H1 (cell line): ENCODE results near the gene RNF130. TPM values are rescaled to one million over a fixed set of nuclear protein-coding genes. Genes with fewer than 3 reads are reported as not detected.

ENCODE experiments used
- EP300 ChIP-seq, 2 experiments: IDR thresholded peaks; 1 replicate in 1 of 2; 2 replicates in 1 of 2; pipeline ENCODE4 v1.6.1; 2011 to 2012; ENCODE audit warnings: low read depth in 2 of 2, low read length in 2 of 2, mild to moderate bottlenecking in 2 of 2, borderline replicate concordance in 1 of 2, inconsistent platforms in 1 of 2, moderate library complexity in 1 of 2
- FOSL1 ChIP-seq: IDR thresholded peaks from 2 replicates; pipeline ENCODE4 v1.6.1; 2011; ENCODE audit warnings: mild to moderate bottlenecking, low read depth, low read length, moderate library complexity; ENCODE audit not compliant: insufficient read depth
- HDAC2 ChIP-seq, 2 experiments: fragments of 300-600 bp in 1 of 2; sonication (generic) in 1 of 2; IDR thresholded peaks; 2 replicates each; pipeline ENCODE4 v1.6.1; 2011 to 2012; ENCODE audit warnings: low read depth in 2 of 2, low read length in 2 of 2, mild to moderate bottlenecking in 2 of 2, moderate library complexity in 2 of 2, borderline replicate concordance in 1 of 2, inconsistent platforms in 1 of 2
- JUND ChIP-seq: IDR thresholded peaks from 2 replicates; pipeline ENCODE4 v1.6.1; 2011; ENCODE audit warnings: mild to moderate bottlenecking, improper control_type of control experiment, low read length
- POU5F1 ChIP-seq: IDR thresholded peaks from 2 replicates; pipeline ENCODE4 v1.6.1; 2011; ENCODE audit warnings: low read depth, mild to moderate bottlenecking, low read length, moderate library complexity
- SP1 ChIP-seq: IDR thresholded peaks from 2 replicates; pipeline ENCODE4 v1.6.1; 2011; ENCODE audit warnings: low read depth, low read length
- SP4 ChIP-seq: IDR thresholded peaks from 2 replicates; pipeline ENCODE4 v1.6.1; 2012; ENCODE audit warnings: low read length, inconsistent platforms
- TAF1 ChIP-seq: IDR thresholded peaks from 2 replicates; pipeline ENCODE4 v1.6.1; 2011; ENCODE audit warnings: mild to moderate bottlenecking, low read depth, low read length
- polyA plus RNA-seq, 7 experiments: library from polyadenylated mRNA; depleted of rRNA in 3 of 7; stranded (reverse) in 5 of 7; unstranded in 2 of 7; fragments of >200 nt in 5 of 7; fragments of 200-250 nt in 2 of 7; gene quantifications; 1 replicate in 5 of 7; 2 replicates in 1 of 7; 4 replicates in 1 of 7; pipeline versions ENCODE4 v1.2.1 to v1.2.3, GENCODE V29; 2011 to 2013; ENCODE audit warnings: missing spikeins in 2 of 7, mixed read lengths in 2 of 7
- total RNA-seq: library from RNA; stranded (reverse); fragmentation: NEBNext Ultra II Directional; extraction: Animal tissue kit (Norgen Biotek cat#: 25700); gene quantifications from 2 replicates; pipeline ENCODE4 v1.2.1, GENCODE V29; 2021

Gene RNF130
- total and polyA plus RNA-seq, 2 of the 8 experiments (the other 6 are each of a cell fraction or from before 2014, with no cell fraction given) = 65.1 to 70.0 TPM

- TF ChIP-seq JUND (no peak), TAF1 (no peak), EP300 (IDR thresholded peaks at IDR 0.05; ENCODE audit: borderline replicate concordance in 1 of 2, low read depth in 2 of 2, low read length in 2 of 2) (no peak), SP4 (no peak), HDAC2 (IDR thresholded peaks at IDR 0.05; ENCODE audit: borderline replicate concordance in 1 of 2, low read depth in 2 of 2, low read length in 2 of 2) (no peak), POU5F1 (no peak), SP1 (no peak), FOSL1 (no peak)
Measured at GRCh38 chr5:180047667-180048066, 23.9 kb downstream of the RNF130 start (continued).
